HL-60 (cell line): ENCODE measurements around the gene UMPS.

Source experiments
- DNase-seq, 2 experiments: peaks; one replicate each; pipeline ENCODE4 v3.0.0-alpha.2; 2010 to 2020; ENCODE audit warnings: low read depth in 1 of 2, low spot score in 1 of 2
- H3K27ac ChIP-seq: fragments of 250-450 bp; sonication (Bioruptor Pico); replicated peaks from 2 replicates; pipeline ENCODE4 v1.5.1; 2020; ENCODE audit warnings: mild to moderate bottlenecking, moderate library complexity
- H3K27me3 ChIP-seq: fragments of 250-450 bp; sonication (Bioruptor Pico); 2 replicates; pipeline ENCODE4 v1.5.1; 2021; ENCODE audit warnings: mild to moderate bottlenecking, moderate library complexity; ENCODE audit not compliant: insufficient read depth, poor library complexity, severe bottlenecking
- H3K4me3 ChIP-seq: replicated peaks from 2 replicates; pipeline ENCODE4 v1.5.1; 2011; ENCODE audit warnings: mild to moderate bottlenecking, control low read depth, low read length; ENCODE audit not compliant: insufficient read depth
- GABPA ChIP-seq: IDR thresholded peaks from 2 replicates; pipeline ENCODE4 v1.6.1; 2012; ENCODE audit warnings: low read depth
- POLR2AphosphoS5 ChIP-seq: IDR thresholded peaks from 2 replicates; pipeline ENCODE4 v1.6.1; 2012; ENCODE audit warnings: low read depth
- SPI1 ChIP-seq: IDR thresholded peaks from 2 replicates; pipeline ENCODE4 v1.6.1; 2012; ENCODE audit warnings: low read depth, mild to moderate bottlenecking, borderline replicate concordance
- TF ChIP-seq, protein P1 (sequence below): IDR thresholded peaks from one replicate; pipeline ENCODE4 v1.5.1; 2011; ENCODE audit warnings: low read length, control low read depth, inconsistent platforms; ENCODE audit not compliant: insufficient read depth
- TF ChIP-seq, protein P2 (sequence below): IDR thresholded peaks from 2 replicates; pipeline ENCODE4 v1.6.1; 2012; ENCODE audit warnings: low read depth; ENCODE audit not compliant: insufficient replicate concordance

The UMPS gene

DNA sequence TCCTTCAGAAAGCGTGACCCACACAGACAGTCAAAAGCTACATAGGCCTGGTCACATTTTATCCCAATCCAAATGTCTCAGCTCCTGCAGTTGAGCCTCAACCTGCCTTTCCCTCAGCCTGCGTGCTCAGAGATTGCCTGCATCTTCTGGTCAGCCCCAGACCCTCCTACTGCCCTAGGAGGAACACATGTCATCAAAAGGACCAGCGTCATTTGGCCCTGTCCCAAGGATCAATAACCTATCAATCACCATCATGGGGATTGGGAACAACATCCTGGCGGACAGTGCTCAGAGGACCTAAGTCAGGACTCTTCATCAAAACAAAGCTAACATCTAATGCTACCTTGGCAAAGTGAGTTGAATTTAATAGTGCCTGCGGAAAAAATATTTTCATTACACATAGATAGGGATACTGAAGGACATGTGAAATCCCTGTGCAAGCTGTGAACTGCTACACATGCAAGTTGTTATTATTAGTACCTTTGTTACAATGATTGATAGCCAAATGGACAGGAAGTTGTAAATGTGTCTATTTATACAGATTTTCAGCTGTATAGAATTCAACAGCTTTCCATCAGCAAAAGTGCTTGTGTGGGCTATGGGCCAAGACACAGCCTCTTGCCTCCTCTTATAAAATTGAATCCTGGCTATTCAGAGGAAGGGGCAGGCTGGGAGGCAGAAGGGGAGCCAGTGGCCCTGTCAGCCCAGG is 47.7 kb downstream of the UMPS start:
- no peak overlapping the region for H3K4me3 ChIP-seq
- H3K27me3 ChIP-seq, result peaks cover 9% of the 10 kb centered on the region
- TF ChIP-seq GABPA, result no peak
- no peak for TF ChIP-seq POLR2AphosphoS5
- TF ChIP-seq, protein P1, sequence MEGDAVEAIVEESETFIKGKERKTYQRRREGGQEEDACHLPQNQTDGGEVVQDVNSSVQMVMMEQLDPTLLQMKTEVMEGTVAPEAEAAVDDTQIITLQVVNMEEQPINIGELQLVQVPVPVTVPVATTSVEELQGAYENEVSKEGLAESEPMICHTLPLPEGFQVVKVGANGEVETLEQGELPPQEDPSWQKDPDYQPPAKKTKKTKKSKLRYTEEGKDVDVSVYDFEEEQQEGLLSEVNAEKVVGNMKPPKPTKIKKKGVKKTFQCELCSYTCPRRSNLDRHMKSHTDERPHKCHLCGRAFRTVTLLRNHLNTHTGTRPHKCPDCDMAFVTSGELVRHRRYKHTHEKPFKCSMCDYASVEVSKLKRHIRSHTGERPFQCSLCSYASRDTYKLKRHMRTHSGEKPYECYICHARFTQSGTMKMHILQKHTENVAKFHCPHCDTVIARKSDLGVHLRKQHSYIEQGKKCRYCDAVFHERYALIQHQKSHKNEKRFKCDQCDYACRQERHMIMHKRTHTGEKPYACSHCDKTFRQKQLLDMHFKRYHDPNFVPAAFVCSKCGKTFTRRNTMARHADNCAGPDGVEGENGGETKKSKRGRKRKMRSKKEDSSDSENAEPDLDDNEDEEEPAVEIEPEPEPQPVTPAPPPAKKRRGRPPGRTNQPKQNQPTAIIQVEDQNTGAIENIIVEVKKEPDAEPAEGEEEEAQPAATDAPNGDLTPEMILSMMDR, result no peak
- TF ChIP-seq SPI1, result no peak
- H3K27ac ChIP-seq, result no peak overlapping the region
- DNase-seq, result no peak

DNA sequence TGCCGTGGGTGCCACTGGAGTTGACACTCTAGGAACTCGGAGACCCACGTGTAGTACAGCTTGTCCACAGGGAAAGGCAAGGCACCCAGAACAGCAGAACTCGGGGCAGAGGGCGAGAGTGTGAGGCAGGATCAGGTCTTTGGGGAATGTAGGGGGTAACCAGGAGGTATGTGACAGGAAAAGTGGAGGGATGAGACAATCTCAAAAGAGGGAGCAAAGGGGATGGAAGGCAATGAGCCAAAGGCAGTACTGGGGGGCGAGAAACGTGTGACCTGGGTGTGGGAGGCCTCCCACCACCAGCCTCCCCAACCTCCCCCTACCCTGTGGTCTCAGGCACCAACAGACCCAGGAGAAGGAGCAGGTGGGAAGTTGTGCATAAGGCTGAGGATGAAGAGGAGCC is 48.9 kb downstream of the UMPS start:
- peaks cover 3% of the 10 kb centered on the region for H3K27me3 ChIP-seq
- H3K27ac ChIP-seq, result no peak overlapping the region
- no peak for TF ChIP-seq GABPA
- TF ChIP-seq SPI1, result no peak
- TF ChIP-seq, protein P2, sequence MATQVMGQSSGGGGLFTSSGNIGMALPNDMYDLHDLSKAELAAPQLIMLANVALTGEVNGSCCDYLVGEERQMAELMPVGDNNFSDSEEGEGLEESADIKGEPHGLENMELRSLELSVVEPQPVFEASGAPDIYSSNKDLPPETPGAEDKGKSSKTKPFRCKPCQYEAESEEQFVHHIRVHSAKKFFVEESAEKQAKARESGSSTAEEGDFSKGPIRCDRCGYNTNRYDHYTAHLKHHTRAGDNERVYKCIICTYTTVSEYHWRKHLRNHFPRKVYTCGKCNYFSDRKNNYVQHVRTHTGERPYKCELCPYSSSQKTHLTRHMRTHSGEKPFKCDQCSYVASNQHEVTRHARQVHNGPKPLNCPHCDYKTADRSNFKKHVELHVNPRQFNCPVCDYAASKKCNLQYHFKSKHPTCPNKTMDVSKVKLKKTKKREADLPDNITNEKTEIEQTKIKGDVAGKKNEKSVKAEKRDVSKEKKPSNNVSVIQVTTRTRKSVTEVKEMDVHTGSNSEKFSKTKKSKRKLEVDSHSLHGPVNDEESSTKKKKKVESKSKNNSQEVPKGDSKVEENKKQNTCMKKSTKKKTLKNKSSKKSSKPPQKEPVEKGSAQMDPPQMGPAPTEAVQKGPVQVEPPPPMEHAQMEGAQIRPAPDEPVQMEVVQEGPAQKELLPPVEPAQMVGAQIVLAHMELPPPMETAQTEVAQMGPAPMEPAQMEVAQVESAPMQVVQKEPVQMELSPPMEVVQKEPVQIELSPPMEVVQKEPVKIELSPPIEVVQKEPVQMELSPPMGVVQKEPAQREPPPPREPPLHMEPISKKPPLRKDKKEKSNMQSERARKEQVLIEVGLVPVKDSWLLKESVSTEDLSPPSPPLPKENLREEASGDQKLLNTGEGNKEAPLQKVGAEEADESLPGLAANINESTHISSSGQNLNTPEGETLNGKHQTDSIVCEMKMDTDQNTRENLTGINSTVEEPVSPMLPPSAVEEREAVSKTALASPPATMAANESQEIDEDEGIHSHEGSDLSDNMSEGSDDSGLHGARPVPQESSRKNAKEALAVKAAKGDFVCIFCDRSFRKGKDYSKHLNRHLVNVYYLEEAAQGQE, result no peak
- TF ChIP-seq POLR2AphosphoS5, result no peak
- TF ChIP-seq, protein P1, result no peak
- H3K4me3 ChIP-seq, result no peak overlapping the region
- DNase-seq, result no peak

DNA sequence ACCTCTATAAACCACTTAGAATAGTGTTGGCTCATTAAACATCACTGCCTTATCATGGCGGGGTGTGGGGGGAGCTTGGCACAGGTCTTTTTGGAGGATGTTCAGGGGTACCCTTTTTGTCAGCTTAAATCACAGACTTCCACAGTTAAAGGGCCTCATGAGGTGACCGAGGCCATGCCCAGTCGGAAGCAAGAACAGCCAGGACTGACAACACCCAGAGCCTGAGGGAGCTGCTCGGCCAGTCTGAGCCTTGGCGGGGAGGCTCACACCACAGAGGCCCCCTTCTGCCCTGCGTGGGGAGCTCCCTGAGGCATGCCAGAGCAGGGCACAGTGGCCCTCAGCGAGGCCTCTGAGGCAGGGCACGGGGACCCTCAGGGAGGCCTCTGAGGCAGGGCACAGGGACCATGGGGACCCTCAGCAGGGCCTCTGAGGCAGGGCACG is 49.5 kb downstream of the UMPS start:
- Histone ChIP-seq H3K27me3 (peaks cover 3% of the 10 kb centered on the region), H3K27ac (no peak overlapping the region), H3K4me3 (no peak overlapping the region)
- DNase-seq, result no peak
- TF ChIP-seq, protein P2, result no peak
- TF ChIP-seq GABPA (no peak), POLR2AphosphoS5 (no peak), SPI1 (no peak)

DNA sequence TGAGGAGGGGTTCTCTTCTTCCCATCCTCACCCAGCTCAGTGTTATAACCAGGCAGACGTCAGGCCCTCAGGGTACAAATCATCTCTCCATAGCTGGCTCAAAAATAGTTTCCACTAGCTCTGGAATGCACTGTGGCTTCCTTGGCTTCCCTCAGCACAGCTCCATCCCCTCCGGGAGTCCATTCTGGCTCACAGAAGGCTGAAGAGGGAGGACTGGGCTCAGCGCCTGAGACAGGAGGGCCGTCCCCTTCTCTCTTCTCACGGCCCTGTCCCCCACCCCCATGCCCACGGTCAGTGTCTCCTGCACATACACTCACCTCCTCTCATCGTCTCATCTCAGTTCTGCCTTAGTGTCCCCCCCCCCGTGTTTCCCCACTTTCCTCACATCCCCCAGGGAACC is 50.1 kb downstream of the UMPS start:
- peaks cover 3% of the 10 kb centered on the region for H3K27me3 ChIP-seq
- no peak for DNase-seq
- H3K27ac ChIP-seq, result no peak overlapping the region
- TF ChIP-seq POLR2AphosphoS5 (no peak), SPI1 (no peak), GABPA (no peak)
- TF ChIP-seq, protein P2, result no peak
- TF ChIP-seq, protein P1, result no peak
- no peak overlapping the region for H3K4me3 ChIP-seq
